GM12873 (cell line): ENCODE measurements around the gene CAPS2.

Experiments
- TF ChIP-seq, protein P1 (sequence below): IDR thresholded peaks from 2 replicates; pipeline ENCODE4 v1.5.1; 2012; ENCODE audit warnings: low read depth, mild to moderate bottlenecking, moderate library complexity, low read length, control low read depth; ENCODE audit not compliant: insufficient read depth; ENCODE audit errors: missing control alignments

CAPS2 gene

DNA sequence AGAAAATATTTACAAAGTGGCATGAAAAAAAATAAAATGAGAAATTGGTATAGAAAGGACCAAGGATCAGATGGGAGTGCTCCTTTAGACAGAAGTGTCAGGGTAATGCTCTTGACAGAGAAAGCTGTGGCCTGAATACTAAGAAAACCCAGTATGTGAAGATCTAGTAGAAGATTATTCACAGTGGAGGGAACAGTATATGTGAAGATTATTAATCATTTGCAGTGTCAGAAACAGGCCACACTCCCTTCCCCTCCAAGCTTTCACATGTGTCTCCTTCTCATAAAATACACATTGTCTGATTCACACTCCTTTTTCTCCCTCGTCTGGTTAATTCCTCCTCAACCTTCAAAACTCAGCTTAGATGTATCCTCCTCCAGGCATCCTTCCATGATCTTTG, 41.3 kb downstream of the CAPS2 start:
- TF ChIP-seq, protein P1, sequence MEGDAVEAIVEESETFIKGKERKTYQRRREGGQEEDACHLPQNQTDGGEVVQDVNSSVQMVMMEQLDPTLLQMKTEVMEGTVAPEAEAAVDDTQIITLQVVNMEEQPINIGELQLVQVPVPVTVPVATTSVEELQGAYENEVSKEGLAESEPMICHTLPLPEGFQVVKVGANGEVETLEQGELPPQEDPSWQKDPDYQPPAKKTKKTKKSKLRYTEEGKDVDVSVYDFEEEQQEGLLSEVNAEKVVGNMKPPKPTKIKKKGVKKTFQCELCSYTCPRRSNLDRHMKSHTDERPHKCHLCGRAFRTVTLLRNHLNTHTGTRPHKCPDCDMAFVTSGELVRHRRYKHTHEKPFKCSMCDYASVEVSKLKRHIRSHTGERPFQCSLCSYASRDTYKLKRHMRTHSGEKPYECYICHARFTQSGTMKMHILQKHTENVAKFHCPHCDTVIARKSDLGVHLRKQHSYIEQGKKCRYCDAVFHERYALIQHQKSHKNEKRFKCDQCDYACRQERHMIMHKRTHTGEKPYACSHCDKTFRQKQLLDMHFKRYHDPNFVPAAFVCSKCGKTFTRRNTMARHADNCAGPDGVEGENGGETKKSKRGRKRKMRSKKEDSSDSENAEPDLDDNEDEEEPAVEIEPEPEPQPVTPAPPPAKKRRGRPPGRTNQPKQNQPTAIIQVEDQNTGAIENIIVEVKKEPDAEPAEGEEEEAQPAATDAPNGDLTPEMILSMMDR: no peak

DNA sequence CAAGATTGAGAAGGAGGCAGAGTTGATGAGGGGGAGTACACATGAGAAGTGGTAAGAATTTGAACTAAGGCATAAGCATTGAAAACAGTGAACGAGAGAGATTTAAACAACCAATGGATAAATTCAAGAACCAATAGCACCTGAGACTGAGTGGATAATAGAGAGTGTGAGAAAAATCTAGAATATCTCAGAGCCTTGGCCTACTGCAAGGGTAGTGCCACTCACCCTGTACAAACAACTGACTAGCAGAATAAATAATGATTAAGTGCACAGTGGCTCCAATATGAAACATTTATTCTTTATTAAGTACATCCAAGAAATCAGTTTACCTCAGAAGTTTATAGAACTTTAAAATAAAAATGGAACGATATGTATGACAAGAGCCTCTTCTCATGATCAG, 54.4 kb downstream of the CAPS2 start:
- TF ChIP-seq, protein P1: no peak

DNA sequence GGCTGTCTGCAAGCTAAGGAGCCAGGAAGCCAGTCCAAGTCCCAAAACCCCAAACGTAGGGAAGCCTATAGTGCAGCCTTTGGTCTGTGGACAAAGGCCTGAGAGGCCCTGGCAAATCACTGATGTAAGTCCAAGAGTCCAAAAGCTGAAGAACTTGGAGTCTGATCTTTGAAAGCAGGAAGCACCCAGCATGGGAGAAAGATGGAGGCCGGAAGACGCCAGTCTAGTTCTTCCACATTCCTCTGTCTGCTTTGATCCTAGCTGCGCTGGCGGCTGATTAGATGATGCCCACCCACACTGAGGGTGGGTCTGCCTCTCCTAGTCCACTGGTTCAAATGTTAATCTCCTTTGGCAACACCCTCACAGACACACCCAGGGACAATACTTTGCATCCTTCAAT, 58.5 kb downstream of the CAPS2 start:
- TF ChIP-seq, protein P1: no peak

DNA sequence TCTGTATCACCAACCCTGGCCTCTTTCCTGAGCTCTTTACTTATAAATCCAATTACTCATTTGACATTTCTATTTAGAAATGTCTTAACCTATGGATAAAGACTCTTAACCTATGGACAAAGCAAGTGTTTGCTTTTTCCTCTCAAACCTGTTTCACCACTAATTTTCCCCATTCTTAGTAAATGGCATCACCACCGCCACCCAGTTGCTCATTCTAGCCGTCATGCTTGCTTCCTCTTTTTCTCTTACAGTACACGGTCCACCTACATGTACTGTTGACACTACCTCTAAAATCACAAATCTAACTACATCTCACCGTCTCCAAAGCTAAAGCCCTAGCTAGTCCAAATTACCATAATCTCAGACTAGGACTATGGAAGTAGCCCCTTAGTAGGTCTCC, 60.0 kb downstream of the CAPS2 start:
- TF ChIP-seq, protein P1: no peak

DNA sequence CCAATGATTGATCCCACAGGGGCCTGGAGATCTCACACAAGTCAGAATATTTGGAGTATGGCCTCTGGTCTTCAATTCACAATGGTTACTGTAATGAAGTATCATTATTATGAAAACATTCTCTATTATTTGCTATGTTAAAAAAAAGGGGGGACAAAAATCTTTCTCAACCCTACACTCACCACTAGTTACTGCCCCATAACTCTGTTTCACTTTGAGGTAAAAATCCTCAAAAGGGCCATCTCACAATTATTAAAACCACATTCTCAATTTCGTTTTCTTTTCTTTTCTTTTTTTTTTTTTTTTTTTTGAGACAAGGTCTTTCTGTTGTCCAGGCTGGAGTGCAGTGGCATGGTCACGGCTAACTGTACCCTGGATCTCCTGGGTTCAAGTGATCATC, 60.9 kb downstream of the CAPS2 start:
- TF ChIP-seq, protein P1: no peak

DNA sequence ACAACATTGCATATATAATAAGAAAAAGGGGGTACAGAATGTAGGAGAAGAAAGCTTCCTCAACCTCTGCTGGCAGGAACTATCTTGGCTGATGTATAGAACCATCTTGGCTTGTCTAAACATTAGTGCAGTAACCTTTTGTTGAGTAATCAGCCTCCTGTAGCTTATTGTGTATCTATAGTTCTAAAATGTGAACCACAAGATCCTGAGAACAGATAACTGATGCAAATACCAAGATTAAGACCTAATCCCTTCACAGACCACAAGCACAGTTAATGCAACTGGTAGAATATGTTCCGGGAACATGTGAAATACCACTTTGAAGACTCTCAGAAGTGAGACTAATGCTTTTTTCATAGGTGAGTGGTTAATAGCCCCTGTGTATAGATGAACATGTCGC, 69.8 kb downstream of the CAPS2 start:
- TF ChIP-seq, protein P1: no peak

DNA sequence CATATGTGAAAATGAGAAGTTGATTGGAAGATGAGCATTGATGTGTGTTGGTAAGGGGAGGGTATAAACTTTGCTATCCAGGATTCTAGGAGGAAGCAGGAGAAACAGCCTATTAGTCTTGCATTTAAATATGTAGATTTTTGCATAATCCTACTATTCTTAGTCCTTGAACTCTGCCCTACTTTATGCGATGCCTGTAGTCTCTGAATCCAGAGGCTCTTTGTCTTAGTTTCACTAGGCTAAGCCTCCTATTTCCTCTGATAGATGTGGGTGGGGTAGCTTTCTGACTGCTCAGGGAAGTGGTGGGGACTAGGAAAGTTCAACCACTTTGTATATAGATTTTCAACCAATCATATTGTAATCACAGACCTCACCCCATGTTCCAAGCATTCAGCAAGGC, 71.0 kb downstream of the CAPS2 start:
- TF ChIP-seq, protein P1: no peak
